ENCODE data around the gene C1orf198.

Gene C1orf198

DNA sequence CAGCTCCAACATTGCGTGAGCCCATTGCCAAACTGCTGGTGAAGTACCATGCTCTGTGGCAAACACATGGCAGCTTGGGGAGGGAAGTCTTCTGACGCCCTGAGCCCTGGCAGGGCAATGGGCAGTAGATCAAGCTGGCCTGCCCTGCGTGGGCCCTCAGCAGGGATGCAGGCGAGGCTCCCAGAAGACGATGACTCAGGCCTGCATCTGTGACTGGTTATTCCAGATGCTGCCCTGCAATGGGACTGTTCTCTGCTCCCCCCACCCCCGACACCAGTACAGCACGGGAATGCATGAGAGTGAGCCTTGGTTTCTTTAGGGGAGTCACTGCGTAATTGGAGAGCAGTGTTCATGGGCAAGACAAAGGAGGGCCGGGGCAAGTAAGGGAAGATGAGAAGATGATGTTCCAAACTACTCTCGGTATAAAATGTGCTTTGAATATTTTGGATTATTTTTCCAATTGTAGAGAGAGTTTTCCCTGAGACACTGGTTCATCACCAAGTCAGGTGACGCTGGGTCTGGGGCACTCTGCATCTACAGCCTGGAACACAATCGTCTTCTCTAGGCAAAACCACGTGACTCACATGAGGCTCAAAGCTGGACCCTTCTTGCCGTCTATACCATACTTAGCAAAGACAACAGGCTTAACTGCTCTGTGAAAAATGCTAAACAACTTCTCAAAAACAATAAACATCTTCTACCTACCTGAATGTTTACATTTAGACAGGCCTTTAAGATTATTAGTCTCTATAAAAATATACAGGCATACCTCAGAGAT lies 9.0 kb upstream of the C1orf198 start:
- Mint-ChIP-seq H3K4me1 (peaks cover 56% of the 10 kb centered on the region), H3K27me3 (ENCODE audit: low read depth) (peaks cover 6% of the 10 kb centered on the region), H3K4me3 (no peak overlapping the region), H3K9me3 (no peaks in the 10 kb centered on the region), H3K27ac (peak overlapping the region in 2 of 3 experiments; percentile 12 to 66), H3K36me3 (ENCODE audit: low read depth) (peaks cover 6% of the 10 kb centered on the region)
- TF ChIP-seq, protein P1, sequence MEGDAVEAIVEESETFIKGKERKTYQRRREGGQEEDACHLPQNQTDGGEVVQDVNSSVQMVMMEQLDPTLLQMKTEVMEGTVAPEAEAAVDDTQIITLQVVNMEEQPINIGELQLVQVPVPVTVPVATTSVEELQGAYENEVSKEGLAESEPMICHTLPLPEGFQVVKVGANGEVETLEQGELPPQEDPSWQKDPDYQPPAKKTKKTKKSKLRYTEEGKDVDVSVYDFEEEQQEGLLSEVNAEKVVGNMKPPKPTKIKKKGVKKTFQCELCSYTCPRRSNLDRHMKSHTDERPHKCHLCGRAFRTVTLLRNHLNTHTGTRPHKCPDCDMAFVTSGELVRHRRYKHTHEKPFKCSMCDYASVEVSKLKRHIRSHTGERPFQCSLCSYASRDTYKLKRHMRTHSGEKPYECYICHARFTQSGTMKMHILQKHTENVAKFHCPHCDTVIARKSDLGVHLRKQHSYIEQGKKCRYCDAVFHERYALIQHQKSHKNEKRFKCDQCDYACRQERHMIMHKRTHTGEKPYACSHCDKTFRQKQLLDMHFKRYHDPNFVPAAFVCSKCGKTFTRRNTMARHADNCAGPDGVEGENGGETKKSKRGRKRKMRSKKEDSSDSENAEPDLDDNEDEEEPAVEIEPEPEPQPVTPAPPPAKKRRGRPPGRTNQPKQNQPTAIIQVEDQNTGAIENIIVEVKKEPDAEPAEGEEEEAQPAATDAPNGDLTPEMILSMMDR (IDR thresholded peaks at IDR 0.05; ENCODE audit: unreplicated experiment in 3 of 3): no peak

DNA sequence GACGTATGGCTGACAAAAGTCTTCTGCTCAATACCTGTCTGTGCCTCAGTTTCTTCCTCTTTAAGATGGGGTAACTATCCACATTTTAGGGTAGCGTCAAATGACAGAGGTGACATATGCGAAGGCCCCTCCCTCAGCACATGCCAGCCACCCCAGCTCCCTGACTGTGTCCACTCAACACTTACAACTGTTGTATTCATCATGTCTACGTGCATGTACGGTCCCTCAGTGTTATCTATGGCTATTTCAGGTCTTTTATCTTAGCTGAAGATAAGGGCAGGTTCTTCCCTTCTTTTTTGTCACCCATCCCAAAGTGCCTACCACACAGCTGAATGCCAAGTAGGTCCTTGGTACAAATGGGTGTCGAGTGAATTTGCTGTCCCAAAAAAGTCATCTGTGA lies 8.3 kb upstream of the C1orf198 start:
- Mint-ChIP-seq H3K27ac (no peak overlapping the region), H3K27me3 (ENCODE audit: low read depth) (peaks cover 4% of the 10 kb centered on the region), H3K4me3 (no peak overlapping the region), H3K36me3 (ENCODE audit: low read depth) (peaks cover 6% of the 10 kb centered on the region), H3K9me3 (no peaks in the 10 kb centered on the region), H3K4me1 (peaks cover 52% of the 10 kb centered on the region)
- TF ChIP-seq, protein P1 (IDR thresholded peaks at IDR 0.05; ENCODE audit: unreplicated experiment in 3 of 3): no peak

GRCh38 chr1:230875370-230875769 lies 7.0 kb upstream of the C1orf198 start:
- peak overlapping the region; percentile 35 to 72 (median 59) for H3K27ac Mint-ChIP-seq
- peaks cover 4% of the 10 kb centered on the region for H3K27me3 Mint-ChIP-seq (ENCODE audit: low read depth)
- peaks cover 43% of the 10 kb centered on the region for H3K4me1 Mint-ChIP-seq
- TF ChIP-seq, protein P1 (IDR thresholded peaks at IDR 0.05; ENCODE audit: unreplicated experiment in 3 of 3): no peak
- no peaks in the 10 kb centered on the region for H3K9me3 Mint-ChIP-seq
- H3K4me3 Mint-ChIP-seq: no peak overlapping the region
- peaks cover 6% of the 10 kb centered on the region for H3K36me3 Mint-ChIP-seq (ENCODE audit: low read depth)

GRCh38 chr1:230870916-230871315 lies 2.6 kb upstream of the C1orf198 start:
- peaks cover 39% of the 10 kb centered on the region for H3K4me1 Mint-ChIP-seq
- H3K27me3 Mint-ChIP-seq (ENCODE audit: low read depth): peaks cover 4% of the 10 kb centered on the region
- peaks cover 8% of the 10 kb centered on the region for H3K36me3 Mint-ChIP-seq (ENCODE audit: low read depth)
- peak overlapping the region in 2 of 3 experiments; percentile 25 to 29 for H3K4me3 Mint-ChIP-seq
- H3K9me3 Mint-ChIP-seq: no peaks in the 10 kb centered on the region
- TF ChIP-seq, protein P1 (IDR thresholded peaks at IDR 0.05; ENCODE audit: unreplicated experiment in 3 of 3): no peak
- peak overlapping the region in 2 of 3 experiments; percentile 70 to 83 for H3K27ac Mint-ChIP-seq

DNA sequence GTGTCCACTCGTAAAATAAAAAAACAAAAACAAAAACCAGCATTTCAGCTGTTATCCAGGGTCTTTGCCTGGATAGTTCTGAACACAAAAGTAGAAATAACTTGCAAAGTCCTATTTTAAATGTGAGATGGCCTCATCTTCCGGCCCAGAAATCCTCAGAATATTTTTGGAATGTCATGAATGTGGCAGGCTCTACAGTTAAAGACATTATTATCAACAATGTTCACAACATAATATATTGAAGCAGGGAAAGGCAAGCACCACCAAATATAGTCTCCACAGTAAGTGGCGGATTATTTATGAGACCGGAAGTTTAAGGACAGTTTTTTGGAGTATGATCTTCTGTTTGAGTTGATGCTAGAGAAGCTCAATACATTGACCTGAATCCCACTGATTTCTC lies 1.2 kb upstream of the C1orf198 start:
- TF ChIP-seq, protein P1 (IDR thresholded peaks at IDR 0.05; ENCODE audit: unreplicated experiment in 3 of 3): no peak

More for the DNA sequence above, 1.2 kb upstream of the C1orf198 start:
- Mint-ChIP-seq H3K27me3 (ENCODE audit: low read depth) (peaks cover 4% of the 10 kb centered on the region), H3K27ac (peak overlapping the region; percentile 83 to 99 (median 99)), H3K4me1 (peaks cover 52% of the 10 kb centered on the region), H3K9me3 (no peaks in the 10 kb centered on the region), H3K4me3 (peak overlapping the region; percentile 92 to 96 (median 95)), H3K36me3 (ENCODE audit: low read depth) (peaks cover 4% of the 10 kb centered on the region)

Data from nephron (organoid).